Right lobe of liver (tissue), 6 donors: ENCODE data around the gene SOX21. TPM values are rescaled to one million over a fixed set of nuclear protein-coding genes. Genes with fewer than 3 reads are reported as not detected.
"Not testable (repeated sequence)": the region's sequence is repeated elsewhere in the genome, so short reads cannot be mapped to it uniquely, and the experiment has no call there.

ENCODE experiments used
- ATAC-seq, 4 donors: fragments of 200-7000 bp; cut with Tn5 transposase; one replicate each; pipeline ENCODE4 v1.9.1; 2020; ENCODE audit warnings: mild to moderate bottlenecking in 4 of 4, moderate library complexity in 4 of 4
- DNase-seq, 3 donors: peaks; one replicate each; pipeline ENCODE4 v3.0.0-alpha.2; 2020
- H3K27ac ChIP-seq, 3 donors: fragments of 200-600 bp; one replicate each; pipeline ENCODE4 v1.8.0; 2022
- H3K27me3 ChIP-seq, 2 donors: fragments of 200-600 bp; one replicate each; pipeline ENCODE4 v1.8.0; 2022
- H3K36me3 ChIP-seq, 4 donors: fragments of 200-600 bp; sonication (generic) in 1 of 4; one replicate each; pipeline versions ENCODE4 v1.5.1 to v1.8.0; 2017 to 2022; ENCODE audit warnings: control low read depth in 1 of 4
- H3K4me1 ChIP-seq, 4 donors: fragments of 200-600 bp; sonication (generic) in 1 of 4; one replicate each; pipeline versions ENCODE4 v1.5.1 to v1.8.0; 2017 to 2022; ENCODE audit warnings: control low read depth in 1 of 4
- H3K4me3 ChIP-seq, 3 donors: fragments of 200-600 bp; one replicate each; pipeline ENCODE4 v1.8.0; 2022
- H3K9me3 ChIP-seq, 4 donors: fragments of 200-600 bp; sonication (generic) in 1 of 4; one replicate each; pipeline versions ENCODE4 v1.5.1 to v1.8.0; 2017 to 2022; ENCODE audit warnings: control low read depth in 1 of 4
- POLR2A ChIP-seq: fragments of 450-650 bp; IDR thresholded peaks from one replicate; pipeline ENCODE4 v1.6.1; 2017; ENCODE audit warnings: antibody characterized with exemption, mild to moderate bottlenecking
- WGBS: methylation state at CpG from one replicate; pipeline ENCODE4 v1.1.6; 2018; ENCODE audit warnings: low coverage, low lambda C conversion rate; ENCODE audit not compliant: insufficient coverage; ENCODE audit errors: missing lambda C conversion rate; 5-methylcytosine and 5-hydroxymethylcytosine counted together
- intact Hi-C, 2 donors: fragments of 100-400 bp; cut with DNase I; formaldehyde crosslinking; loops; one replicate each; pipeline versions ENCODE4 v1.11.2 to v1.14.1; 2022
- total RNA-seq, 6 experiments: library from RNA; depleted of rRNA in 2 of 6; stranded (reverse); fragments of >200 nt in 2 of 6; fragmentation: NEBNext Ultra II Directional in 3 of 6; extraction: Animal tissue kit (Norgen Biotek cat#: 25700) in 3 of 6; gene quantifications; one replicate each; pipeline versions ENCODE4 v1.1.0 to v1.2.4, GENCODE V29; 2016 to 2023
- TF ChIP-seq, protein P1 (sequence below), 4 donors: fragments of 200-600 bp in 3 of 4; fragments of 450-650 bp in 1 of 4; IDR thresholded peaks; one replicate each; pipeline versions ENCODE4 v1.5.1 to v1.8.0; 2016 to 2022; ENCODE audit warnings: antibody characterized with exemption in 4 of 4, mild to moderate bottlenecking in 2 of 4
- donor health status: DM: no; HTN: yes; CAD: no.
- donor health status: DM: no; HTN: no; CAD: no.
- donor health status: DM: no; HTN: no; CAD: no.
- donor health status: DM: no; HTN: yes; CAD: no.
- donor health status: DM: no; HTN: yes; CAD: no.

SOX21 gene
- total RNA-seq, 6 experiments from 2014 or later: not detected

DNA sequence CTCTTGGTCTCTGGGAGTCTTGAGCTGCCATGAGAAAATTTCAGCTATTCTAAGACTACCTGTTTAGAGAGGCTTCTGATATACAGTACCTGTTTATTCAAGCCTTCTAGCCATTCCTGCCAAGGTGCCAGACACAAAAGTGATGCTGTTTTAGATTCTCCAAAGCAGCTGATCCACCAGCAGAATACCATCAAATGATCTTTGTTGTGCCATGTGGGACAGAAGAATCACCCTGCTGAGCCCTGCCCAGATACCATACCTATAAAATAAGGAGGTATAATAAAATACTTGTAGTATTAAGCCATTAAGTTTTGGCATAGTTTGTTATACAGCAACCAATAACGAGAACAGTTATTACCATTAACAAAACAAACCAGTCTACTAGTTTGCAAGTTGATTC, 14.1 kb upstream of the SOX21 start:
- Histone ChIP-seq H3K27me3 (no peaks in the 10 kb centered on the region), H3K36me3 (no peaks in the 10 kb centered on the region), H3K27ac (no peak overlapping the region), H3K4me1 (no peaks in the 10 kb centered on the region), H3K9me3 (no peaks in the 10 kb centered on the region), H3K4me3 (no peak overlapping the region)
- 40% methylated on average over 1 of the region's 1 CpG for WGBS
- no peak for TF ChIP-seq POLR2A
- TF ChIP-seq, protein P1, sequence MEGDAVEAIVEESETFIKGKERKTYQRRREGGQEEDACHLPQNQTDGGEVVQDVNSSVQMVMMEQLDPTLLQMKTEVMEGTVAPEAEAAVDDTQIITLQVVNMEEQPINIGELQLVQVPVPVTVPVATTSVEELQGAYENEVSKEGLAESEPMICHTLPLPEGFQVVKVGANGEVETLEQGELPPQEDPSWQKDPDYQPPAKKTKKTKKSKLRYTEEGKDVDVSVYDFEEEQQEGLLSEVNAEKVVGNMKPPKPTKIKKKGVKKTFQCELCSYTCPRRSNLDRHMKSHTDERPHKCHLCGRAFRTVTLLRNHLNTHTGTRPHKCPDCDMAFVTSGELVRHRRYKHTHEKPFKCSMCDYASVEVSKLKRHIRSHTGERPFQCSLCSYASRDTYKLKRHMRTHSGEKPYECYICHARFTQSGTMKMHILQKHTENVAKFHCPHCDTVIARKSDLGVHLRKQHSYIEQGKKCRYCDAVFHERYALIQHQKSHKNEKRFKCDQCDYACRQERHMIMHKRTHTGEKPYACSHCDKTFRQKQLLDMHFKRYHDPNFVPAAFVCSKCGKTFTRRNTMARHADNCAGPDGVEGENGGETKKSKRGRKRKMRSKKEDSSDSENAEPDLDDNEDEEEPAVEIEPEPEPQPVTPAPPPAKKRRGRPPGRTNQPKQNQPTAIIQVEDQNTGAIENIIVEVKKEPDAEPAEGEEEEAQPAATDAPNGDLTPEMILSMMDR (IDR thresholded peaks at IDR 0.05): no peak
- intact Hi-C loops: no loop called here
- no peak for DNase-seq
- ATAC-seq: no peak

- no peaks in the 10 kb centered on the region for H3K27me3 ChIP-seq
- H3K27ac ChIP-seq: no peak overlapping the region
- no peak for ATAC-seq
- TF ChIP-seq, protein P1 (IDR thresholded peaks at IDR 0.05): no peak
- TF ChIP-seq POLR2A: no peak
- H3K4me1 ChIP-seq: no peaks in the 10 kb centered on the region
- H3K36me3 ChIP-seq: no peaks in the 10 kb centered on the region
- no peaks in the 10 kb centered on the region for H3K9me3 ChIP-seq
- no peak for DNase-seq
- whole genome bisulfite sequencing: 26% methylated on average over 8 of the region's 9 CpGs
- no peak overlapping the region for H3K4me3 ChIP-seq
- intact Hi-C loops: no loop called here
These were observed 10.4 kb upstream of the SOX21 start for GRCh38 chr13:94722609-94723345.

GRCh38 chr13:94718697-94719096, 6.4 kb upstream of the SOX21 start:
- H3K27ac ChIP-seq, H3K4me1 ChIP-seq, H3K36me3 ChIP-seq, ATAC-seq, H3K4me3 ChIP-seq, intact Hi-C loops, DNase-seq, H3K27me3 ChIP-seq, H3K9me3 ChIP-seq: not testable (repeated sequence)
- WGBS: 89% methylated on average over 1 of the region's 1 CpG

DNA sequence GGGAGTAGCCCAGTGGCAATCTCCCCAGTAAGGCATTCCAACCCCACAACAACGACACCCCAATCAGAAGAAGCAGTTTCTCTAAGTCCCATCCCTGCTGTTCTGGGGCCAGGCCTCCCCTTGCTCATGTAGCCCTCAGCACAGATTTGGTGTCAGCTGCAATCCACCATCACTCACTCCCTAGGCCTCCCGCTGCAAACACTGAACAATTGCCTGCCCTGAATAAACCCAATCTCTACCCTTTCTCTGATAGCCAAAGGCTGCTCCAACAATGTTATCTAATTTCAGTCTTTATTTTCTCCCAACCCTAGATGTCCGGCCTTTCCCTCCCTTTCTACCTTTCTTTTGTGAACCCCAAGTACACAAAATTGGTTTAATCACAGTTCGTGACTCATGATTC, 5.6 kb upstream of the SOX21 start:
- H3K9me3 ChIP-seq: no peaks in the 10 kb centered on the region
- 76% methylated on average over 3 of the region's 4 CpGs for WGBS
- no peak overlapping the region for H3K27ac ChIP-seq
- DNase-seq (no peak), ATAC-seq (no peak)
- H3K4me1 ChIP-seq: peaks cover 0 to 4% (median 0%) of the 10 kb centered on the region in 4 donors
- no peak overlapping the region for H3K4me3 ChIP-seq
- H3K27me3 ChIP-seq: no peaks in the 10 kb centered on the region
- H3K36me3 ChIP-seq: no peaks in the 10 kb centered on the region
- intact Hi-C loops: no loop called here
- TF ChIP-seq, protein P1 (IDR thresholded peaks at IDR 0.05): no peak
- no peak for TF ChIP-seq POLR2A

DNA sequence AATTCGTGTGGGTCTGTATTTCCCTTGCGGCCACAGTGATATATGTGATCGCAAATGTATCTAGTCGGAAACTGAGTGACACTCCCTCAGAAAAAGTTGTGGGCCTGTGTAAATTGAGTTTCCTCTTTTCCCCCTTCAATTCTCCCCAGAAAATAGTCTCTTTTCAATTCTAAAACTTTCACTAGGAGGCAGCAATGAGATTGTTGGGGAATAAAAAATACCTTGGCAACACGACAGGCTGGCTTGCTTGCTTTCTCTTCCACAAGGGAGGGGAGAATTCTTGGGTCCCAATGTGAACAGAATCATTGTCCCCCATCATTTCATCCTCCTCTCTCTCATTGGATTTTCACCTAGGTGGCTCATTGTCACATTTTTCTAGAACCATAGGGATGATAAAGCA, 3.7 kb upstream of the SOX21 start:
- peaks cover 0 to 9% (median under 1%) of the 10 kb centered on the region in 4 donors for H3K4me1 ChIP-seq
- DNase-seq (no peak), ATAC-seq (no peak)
- peaks cover 0 to 13% of the 10 kb centered on the region in 2 donors for H3K27me3 ChIP-seq
- TF ChIP-seq POLR2A: no peak
- TF ChIP-seq, protein P1 (IDR thresholded peaks at IDR 0.05): peak in 3 of 4 donors; percentile 17 to 33 (median 31)
- H3K27ac ChIP-seq: no peak overlapping the region
- no peaks in the 10 kb centered on the region for H3K9me3 ChIP-seq
- H3K36me3 ChIP-seq: no peaks in the 10 kb centered on the region
- 43% methylated on average over 5 of the region's 5 CpGs for WGBS
- intact Hi-C loops: no loop called here
- no peak overlapping the region for H3K4me3 ChIP-seq
